GM10248 (cell line): Measurements from ENCODE around the gene FHL2.

ENCODE experiments used
- CTCF ChIA-PET: fragments of 300-600 bp; sonication (Branson Sonifier 250); formaldehyde crosslinking; extraction: SDS; loops from one replicate; lab custom pipeline; 2021; ENCODE audit warnings: antibody characterized with exemption; lab: Yijun Ruan, JAX
- POLR2A ChIA-PET: fragments of 350-650 bp; sonication (Branson Sonifier 250); formaldehyde crosslinking; extraction: SDS; loops from one replicate; lab custom pipeline; 2020; ENCODE audit warnings: antibody characterized with exemption; lab: Yijun Ruan, JAX
- DNase-seq: peaks from one replicate; pipeline ENCODE4 v3.0.0; 2012; ENCODE audit errors: extremely low spot score
- TF ChIP-seq, protein P1 (sequence below): IDR thresholded peaks from 2 replicates; pipeline ENCODE4 v1.5.1; 2012; ENCODE audit warnings: mild to moderate bottlenecking, low read depth; ENCODE audit errors: extremely low read depth, missing control alignments, control extremely low read depth

The FHL2 gene

DNA sequence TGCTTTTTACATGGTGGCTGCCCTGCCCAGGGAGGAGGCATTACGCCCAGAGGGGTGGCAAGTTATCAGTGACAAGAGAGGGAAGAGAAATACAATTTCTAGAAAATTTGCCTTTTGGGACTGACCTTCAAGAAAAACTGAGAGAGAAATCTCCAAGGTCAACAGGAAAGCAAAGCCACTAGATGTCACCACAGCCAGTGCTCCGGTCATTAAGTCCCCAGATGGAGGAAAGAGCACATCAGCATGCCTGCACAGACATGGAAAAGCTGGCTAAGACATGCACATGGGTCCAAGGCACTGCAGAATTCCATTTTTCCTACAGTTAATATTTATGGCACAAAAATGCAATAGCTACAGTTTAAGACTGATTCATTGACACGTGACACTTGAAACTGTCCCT, 21.0 kb downstream of the FHL2 start:
- ChIA-PET POLR2A (no interaction called here), CTCF (interaction anchor here (0.9 to 2.3 kb wide), 2 partner anchors 9 to 143 kb away, joined by 4 to 11 read pairs; no protein-coding TSS in a partner anchor)
- DNase-seq = no peak
- TF ChIP-seq, protein P1, sequence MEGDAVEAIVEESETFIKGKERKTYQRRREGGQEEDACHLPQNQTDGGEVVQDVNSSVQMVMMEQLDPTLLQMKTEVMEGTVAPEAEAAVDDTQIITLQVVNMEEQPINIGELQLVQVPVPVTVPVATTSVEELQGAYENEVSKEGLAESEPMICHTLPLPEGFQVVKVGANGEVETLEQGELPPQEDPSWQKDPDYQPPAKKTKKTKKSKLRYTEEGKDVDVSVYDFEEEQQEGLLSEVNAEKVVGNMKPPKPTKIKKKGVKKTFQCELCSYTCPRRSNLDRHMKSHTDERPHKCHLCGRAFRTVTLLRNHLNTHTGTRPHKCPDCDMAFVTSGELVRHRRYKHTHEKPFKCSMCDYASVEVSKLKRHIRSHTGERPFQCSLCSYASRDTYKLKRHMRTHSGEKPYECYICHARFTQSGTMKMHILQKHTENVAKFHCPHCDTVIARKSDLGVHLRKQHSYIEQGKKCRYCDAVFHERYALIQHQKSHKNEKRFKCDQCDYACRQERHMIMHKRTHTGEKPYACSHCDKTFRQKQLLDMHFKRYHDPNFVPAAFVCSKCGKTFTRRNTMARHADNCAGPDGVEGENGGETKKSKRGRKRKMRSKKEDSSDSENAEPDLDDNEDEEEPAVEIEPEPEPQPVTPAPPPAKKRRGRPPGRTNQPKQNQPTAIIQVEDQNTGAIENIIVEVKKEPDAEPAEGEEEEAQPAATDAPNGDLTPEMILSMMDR = no peak

DNA sequence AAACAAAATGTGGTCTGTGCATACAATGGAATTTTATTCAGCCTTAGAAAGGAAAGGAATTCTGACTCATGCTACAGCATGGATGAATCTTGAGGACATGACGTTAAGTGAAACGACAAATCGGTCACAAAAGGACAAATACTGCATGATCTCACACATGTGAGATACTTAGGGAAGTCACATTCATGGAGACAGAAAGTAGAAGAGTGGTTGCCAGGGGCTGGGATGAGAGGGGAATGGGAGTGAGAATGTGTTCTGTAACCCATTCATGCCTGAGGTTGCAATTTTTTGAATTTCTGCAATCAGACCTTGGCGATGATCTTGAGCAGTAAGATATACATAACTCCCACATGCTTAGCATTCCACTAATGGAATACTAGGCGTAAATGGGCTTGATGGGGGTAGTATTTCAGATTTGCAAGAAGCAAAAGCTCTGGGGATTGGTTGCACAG, 22.0 kb downstream of the FHL2 start:
- ChIA-PET POLR2A (no interaction called here), CTCF (interaction anchor here (2.3 kb wide), 1 partner anchor 144 kb away, joined by 11 read pairs; no protein-coding TSS in a partner anchor)
- TF ChIP-seq, protein P1 = no peak
- no peak for DNase-seq

DNA sequence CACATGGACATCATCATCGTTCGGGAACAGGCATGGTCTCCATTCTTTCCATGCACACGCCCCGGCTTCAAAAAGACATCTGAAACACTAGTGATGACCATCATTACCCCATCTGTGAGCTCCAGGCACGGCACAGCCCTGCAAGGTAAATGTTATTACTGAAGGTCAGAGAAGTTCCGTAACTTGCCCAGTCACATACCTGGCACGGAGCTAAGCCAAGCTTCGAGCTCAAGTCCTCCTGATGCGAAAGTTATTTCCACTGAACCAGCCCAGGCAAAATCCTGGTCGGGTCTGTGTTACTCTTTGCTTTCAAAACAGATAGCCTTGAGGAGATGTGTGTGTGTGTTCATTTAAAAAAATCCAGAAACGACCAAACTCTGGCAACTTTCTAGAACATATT, 22.8 kb downstream of the FHL2 start:
- no peak for DNase-seq
- POLR2A ChIA-PET = no interaction called here
- TF ChIP-seq, protein P1 = no peak
- CTCF ChIA-PET = interaction anchor here (1.7 to 2.3 kb wide), 2 partner anchors 19 to 145 kb away, joined by 3 to 7 read pairs; no protein-coding TSS in a partner anchor

DNA sequence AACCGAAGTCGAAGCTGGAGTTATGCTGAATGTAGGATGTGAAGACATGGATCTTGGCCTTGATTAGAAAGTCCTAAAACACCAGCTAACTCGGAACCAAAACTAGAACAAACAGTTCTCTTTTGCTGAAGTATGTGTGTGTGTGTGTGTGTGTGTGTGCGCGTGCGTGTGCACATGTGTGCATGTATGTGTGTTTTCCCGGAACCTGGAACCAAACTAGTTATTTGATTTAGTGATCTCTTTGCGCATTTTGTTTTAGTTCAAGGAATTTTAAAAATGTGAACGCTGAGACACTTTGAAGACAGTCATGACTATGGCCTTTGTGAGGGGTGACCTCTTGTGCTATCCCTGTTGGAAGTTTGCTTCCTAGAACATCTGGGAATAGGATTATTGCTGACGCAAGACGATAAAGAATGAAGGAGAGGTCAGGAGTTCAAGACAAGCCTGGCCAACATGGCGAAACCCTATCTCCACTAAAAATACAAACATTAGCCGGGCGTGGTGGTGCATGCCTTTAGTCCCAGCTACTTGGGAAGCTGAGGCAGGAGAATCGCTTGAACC, 23.8 kb downstream of the FHL2 start:
- POLR2A ChIA-PET = no interaction called here
- CTCF ChIA-PET = interaction anchor here (1.7 to 2.3 kb wide), 2 partner anchors 20 to 146 kb away, joined by 3 to 7 read pairs; no protein-coding TSS in a partner anchor
- TF ChIP-seq, protein P1 = no peak
- DNase-seq = no peak

DNA sequence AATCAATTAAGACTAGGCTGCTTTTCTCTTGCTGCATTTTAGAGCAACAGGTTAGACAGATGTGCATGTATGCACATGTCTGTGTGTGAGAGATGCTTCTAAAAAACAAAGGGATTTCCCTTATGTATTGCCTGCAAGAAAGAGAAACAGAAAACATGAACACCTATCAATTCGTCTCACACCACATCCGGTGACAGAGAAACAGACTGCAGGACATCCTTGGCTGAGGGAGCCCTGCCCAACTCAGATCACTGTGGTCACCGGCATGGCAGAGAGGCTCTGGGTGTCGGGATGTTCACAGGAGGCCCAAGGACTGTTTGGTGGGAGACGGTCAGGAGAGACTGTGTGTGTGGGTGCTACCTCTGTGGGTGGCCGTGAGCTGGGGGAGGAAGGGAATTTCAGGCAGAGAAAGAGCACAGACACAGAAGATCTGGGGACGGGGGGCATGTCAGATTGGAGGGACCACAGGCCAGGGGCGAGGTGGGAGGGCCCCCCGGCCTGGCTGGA, 24.9 kb downstream of the FHL2 start:
- CTCF ChIA-PET = interaction anchor here (2.3 kb wide), 1 partner anchor 147 kb away, joined by 7 read pairs; no protein-coding TSS in a partner anchor

DNA sequence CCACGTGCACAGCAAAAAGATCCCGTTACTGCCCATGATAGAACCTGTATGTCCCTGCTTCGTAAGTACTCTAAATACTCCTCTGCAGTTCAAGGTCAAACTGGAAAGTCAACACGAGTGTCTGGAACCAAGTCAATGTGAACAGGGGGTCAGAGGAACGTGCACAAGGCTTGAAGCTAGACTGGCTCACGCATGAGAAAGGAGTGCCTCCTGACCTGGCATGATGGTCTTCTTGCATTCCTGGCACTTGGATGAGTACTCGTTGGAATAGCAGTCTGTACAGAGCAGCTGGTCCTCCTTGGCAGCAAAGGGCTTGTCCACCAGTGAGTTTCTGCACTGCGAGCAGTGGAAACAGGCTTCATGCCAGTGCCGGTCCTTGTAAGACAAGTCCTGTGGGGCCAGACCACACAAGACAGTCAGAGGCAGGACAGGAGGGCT, 25.5 kb downstream of the FHL2 start:
- POLR2A ChIA-PET = no interaction called here
- TF ChIP-seq, protein P1 = no peak
- CTCF ChIA-PET = interaction anchor here (2.3 kb wide), 1 partner anchor 148 kb away, joined by 7 read pairs; no protein-coding TSS in a partner anchor
- no peak for DNase-seq

More for the DNA sequence above, 24.9 kb downstream of the FHL2 start:
- POLR2A ChIA-PET = no interaction called here
- peak; percentile 74 for DNase-seq
- TF ChIP-seq, protein P1 = no peak
